ENCODE measurements around the gene WDR81.
A peak's percentile ranks its signal among the peaks of the same experiment; 100 is the strongest.
"Not testable (repeated sequence)": the region's sequence is repeated elsewhere in the genome, so short reads cannot be mapped to it uniquely, and the experiment has no call there.

The WDR81 gene

DNA sequence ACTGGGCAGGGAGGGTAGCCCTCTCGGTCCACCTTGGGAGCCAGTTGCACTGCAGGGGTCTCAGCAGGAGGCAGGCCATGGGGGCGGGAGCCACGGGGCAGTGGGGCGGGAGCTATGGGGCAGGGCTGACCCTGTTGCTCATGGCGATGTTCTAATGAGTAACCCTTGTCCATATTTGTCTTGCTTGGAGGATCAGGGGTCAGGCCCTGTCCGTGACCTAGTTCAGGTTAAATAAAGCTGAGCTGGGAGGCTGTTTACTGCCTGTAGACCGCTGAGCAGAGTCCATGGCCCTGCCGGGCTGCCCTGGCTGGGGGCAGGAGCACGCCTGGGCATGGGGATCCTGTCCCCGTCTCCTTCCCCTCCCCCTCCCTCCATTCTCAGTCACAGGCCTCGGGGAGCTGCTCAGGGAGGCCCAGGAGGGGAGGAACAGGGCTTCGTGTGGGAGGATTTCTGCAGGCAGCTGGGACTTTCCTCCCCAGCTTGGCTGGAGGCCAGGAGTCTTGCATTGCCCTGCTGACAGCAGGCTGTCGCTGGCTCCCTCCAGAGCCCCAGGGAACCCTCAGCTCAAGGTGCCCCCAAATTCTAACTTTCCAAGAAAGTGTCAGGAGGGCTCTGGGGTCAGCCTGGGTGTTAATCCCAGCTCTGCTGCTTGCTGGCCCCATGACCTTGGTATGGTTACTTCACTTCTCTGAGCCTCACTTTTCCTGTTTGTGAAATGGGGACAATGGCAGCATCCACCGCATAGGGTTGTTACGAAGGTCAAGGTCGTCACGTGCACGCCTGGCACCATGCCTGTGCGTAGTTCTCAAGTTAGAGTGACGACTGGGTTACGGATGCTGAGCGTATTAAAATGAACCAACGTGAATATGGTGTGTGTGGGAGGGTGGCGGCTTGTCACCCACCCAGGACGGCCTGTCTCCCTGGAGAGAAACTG lies 12.1 kb downstream of the WDR81 start:
- peak overlapping the region; percentile 72 for H3K27ac ChIP-seq (replicated peaks)
- TF ChIP-seq CTCF (IDR thresholded peaks at IDR 0.05; ENCODE audit: insufficient read depth, low read length), result no peak
- peak; percentile 83; the same call in 1 of the 2 replicates for TF ChIP-seq POLR2AphosphoS5 (IDR thresholded peaks at IDR 0.05; ENCODE audit: low read depth)
- TF ChIP-seq GABPA (IDR thresholded peaks at IDR 0.05; ENCODE audit: low read depth), result no peak
- DNase-seq (ENCODE audit: low read depth in 1 of 2, low spot score in 1 of 2), result peak; percentile 78 to 87
- no peaks in the 10 kb centered on the region for H3K27me3 ChIP-seq (ENCODE audit: insufficient read depth, poor library complexity, severe bottlenecking)
- H3K4me3 ChIP-seq (replicated peaks; ENCODE audit: insufficient read depth, low read length), result no peak overlapping the region

DNA sequence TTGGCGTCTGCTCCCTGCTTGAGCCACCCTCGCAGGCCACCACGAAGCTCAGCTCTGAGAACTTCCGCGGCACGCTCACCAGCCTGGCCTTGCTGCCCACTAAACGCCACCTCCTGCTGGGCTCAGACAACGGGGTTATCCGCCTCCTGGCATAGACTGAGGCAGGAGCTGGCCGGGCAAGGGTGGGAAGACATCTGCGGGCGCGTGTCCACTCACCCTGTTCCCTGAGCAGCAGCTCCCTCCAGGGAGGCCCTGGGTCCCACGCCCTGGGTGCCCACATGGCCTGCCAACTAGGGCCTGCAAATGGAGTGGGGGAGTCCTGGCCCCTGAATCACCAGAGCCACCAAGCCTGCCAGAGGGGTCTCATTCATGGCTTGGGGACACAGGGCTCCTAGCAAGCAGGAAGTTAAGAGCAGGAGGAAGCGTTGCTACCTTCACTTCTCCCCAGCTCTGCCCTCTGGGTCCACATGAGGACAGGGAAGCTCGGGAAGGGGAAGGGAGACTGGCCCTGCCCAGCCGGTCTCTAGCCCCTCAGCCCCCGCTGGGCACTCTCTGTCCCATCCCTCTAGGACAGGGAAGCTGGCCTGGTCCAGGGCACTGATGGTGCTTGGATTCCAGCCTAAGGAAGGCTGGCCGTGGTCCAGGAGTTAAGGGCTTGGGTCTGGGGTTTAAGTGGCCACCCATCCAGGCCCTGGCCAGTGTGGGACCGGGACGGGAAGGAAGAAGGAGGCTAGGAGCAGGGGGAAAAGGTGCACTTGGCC lies 13.2 kb downstream of the WDR81 start:
- Histone ChIP-seq H3K27me3 (ENCODE audit: insufficient read depth, poor library complexity, severe bottlenecking) (no peaks in the 10 kb centered on the region), H3K27ac (replicated peaks) (peak overlapping the region; percentile 72), H3K4me3 (replicated peaks; ENCODE audit: insufficient read depth, low read length) (no peak overlapping the region)
- TF ChIP-seq SPI1 (IDR thresholded peaks at IDR 0.05; ENCODE audit: borderline replicate concordance, low read depth) (no peak), POLR2AphosphoS5 (IDR thresholded peaks at IDR 0.05; ENCODE audit: low read depth) (no peak)
- TF ChIP-seq, protein P1, sequence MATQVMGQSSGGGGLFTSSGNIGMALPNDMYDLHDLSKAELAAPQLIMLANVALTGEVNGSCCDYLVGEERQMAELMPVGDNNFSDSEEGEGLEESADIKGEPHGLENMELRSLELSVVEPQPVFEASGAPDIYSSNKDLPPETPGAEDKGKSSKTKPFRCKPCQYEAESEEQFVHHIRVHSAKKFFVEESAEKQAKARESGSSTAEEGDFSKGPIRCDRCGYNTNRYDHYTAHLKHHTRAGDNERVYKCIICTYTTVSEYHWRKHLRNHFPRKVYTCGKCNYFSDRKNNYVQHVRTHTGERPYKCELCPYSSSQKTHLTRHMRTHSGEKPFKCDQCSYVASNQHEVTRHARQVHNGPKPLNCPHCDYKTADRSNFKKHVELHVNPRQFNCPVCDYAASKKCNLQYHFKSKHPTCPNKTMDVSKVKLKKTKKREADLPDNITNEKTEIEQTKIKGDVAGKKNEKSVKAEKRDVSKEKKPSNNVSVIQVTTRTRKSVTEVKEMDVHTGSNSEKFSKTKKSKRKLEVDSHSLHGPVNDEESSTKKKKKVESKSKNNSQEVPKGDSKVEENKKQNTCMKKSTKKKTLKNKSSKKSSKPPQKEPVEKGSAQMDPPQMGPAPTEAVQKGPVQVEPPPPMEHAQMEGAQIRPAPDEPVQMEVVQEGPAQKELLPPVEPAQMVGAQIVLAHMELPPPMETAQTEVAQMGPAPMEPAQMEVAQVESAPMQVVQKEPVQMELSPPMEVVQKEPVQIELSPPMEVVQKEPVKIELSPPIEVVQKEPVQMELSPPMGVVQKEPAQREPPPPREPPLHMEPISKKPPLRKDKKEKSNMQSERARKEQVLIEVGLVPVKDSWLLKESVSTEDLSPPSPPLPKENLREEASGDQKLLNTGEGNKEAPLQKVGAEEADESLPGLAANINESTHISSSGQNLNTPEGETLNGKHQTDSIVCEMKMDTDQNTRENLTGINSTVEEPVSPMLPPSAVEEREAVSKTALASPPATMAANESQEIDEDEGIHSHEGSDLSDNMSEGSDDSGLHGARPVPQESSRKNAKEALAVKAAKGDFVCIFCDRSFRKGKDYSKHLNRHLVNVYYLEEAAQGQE (IDR thresholded peaks at IDR 0.05; ENCODE audit: insufficient replicate concordance, low read depth), result no peak
- DNase-seq (ENCODE audit: low read depth in 1 of 2, low spot score in 1 of 2), result no peak

- H3K27ac ChIP-seq (replicated peaks); DNase-seq (ENCODE audit: low read depth in 1 of 2, low spot score in 1 of 2); H3K4me3 ChIP-seq (replicated peaks; ENCODE audit: insufficient read depth, low read length); H3K27me3 ChIP-seq (ENCODE audit: insufficient read depth, poor library complexity, severe bottlenecking): not testable (repeated sequence)
These were observed 17.4 kb downstream of the WDR81 start for GRCh38 chr17:1741899-1742298.

DNA sequence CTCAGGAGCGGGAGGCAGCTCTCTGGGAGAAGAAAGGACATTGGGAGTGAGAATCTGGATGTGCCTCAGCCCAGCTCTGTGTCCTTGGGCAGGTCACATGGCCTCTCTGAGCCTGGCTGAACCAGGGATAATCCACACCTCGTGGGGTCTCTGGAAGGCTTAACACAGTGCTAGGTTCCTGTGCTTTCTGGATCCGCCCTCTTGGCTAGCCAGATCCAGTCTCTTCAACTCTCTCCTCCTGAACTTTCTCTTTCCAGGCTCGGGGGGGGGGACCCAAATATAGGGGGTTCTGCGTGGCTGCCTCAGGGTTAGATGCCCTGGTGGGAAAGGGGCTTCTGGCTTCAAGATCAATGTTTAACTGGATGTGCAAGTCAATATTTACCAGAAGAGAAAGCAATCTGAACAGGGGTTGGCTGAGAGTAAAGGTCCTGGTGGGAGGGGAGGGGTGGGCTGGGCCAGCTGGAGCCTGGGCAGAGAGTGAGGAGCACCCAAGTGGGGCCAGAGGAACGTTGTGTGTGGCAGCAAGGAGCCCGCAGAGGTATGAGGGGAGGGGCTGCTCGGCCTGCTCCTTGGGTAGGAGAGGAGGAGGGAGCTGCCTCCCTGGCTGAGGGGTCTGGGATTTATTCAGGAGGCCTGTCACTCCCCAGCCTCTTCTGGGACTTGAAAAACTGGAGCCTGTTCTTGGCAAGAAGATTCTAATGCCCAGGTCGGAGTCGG lies 18.0 kb downstream of the WDR81 start, which contains the start of gene SERPINF2:
Gene SERPINF2 (plus strand): TSS at position 501 of the 717 bp plus-strand sequence. CDS start 2,125 bp downstream, outside the sequence.
- DNase-seq (ENCODE audit: low read depth in 1 of 2, low spot score in 1 of 2), result no peak
- Histone ChIP-seq H3K4me3 (replicated peaks; ENCODE audit: insufficient read depth, low read length) (no peak within 1 kb of the TSS), H3K27ac (replicated peaks) (no peak within 1 kb of the TSS), H3K27me3 (ENCODE audit: insufficient read depth, poor library complexity, severe bottlenecking) (no peaks in the 10 kb centered on the region)
- TF ChIP-seq GABPA (IDR thresholded peaks at IDR 0.05; ENCODE audit: low read depth) (no peak), POLR2AphosphoS5 (IDR thresholded peaks at IDR 0.05; ENCODE audit: low read depth) (no peak), CTCF (IDR thresholded peaks at IDR 0.05; ENCODE audit: insufficient read depth, low read length) (no peak)

DNA sequence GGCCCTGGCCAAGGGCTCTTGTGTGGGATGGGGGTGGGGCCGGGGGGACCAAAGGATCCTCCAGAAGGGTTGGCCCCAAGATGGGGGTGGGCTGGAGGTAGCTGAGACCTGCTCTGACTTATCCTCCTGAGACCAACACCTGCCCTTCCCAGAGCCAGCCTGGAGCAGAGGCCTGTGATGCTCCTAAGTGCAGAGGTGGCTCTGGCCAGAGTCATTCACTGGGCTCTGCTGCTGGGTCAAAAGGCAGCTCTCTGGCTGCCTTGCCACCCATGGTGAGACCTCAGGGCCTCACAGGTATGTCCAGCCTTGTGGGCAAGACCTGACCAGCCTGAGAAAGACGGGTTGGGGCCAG lies 18.6 kb downstream of the WDR81 start:
- H3K4me3 ChIP-seq (replicated peaks; ENCODE audit: insufficient read depth, low read length), result no peak overlapping the region
- H3K27ac ChIP-seq (replicated peaks), result no peak overlapping the region
- TF ChIP-seq GABPA (IDR thresholded peaks at IDR 0.05; ENCODE audit: low read depth) (no peak), SPI1 (IDR thresholded peaks at IDR 0.05; ENCODE audit: borderline replicate concordance, low read depth) (no peak), POLR2AphosphoS5 (IDR thresholded peaks at IDR 0.05; ENCODE audit: low read depth) (no peak), CTCF (IDR thresholded peaks at IDR 0.05; ENCODE audit: insufficient read depth, low read length) (no peak)
- TF ChIP-seq, protein P1 (IDR thresholded peaks at IDR 0.05; ENCODE audit: insufficient replicate concordance, low read depth), result no peak
- DNase-seq (ENCODE audit: low read depth in 1 of 2, low spot score in 1 of 2), result no peak
- H3K27me3 ChIP-seq (ENCODE audit: insufficient read depth, poor library complexity, severe bottlenecking), result no peaks in the 10 kb centered on the region
